ENCODE data around the gene TMED10.

The TMED10 gene

DNA sequence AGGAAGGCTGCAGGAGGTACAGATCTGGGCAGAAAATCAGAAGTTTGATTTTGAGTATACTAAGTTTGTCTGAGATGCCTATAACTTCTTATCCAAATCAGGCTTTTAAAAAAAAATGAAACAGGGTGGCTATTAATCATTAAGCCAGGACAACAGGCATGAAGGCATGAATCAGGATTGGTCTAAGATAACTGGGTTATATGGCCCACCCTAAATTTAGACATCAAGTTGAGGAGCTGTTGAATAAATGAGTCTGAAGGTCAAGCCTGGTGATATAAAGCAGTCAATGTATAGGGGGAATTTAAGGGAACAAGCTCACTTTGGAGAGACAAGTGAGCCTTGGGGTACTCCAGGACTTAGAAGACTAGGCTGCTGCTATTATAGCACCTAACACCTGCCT lies 78.2 kb downstream of the TMED10 start:
- peaks cover 11% of the 10 kb centered on the region for H3K36me3 Mint-ChIP-seq

DNA sequence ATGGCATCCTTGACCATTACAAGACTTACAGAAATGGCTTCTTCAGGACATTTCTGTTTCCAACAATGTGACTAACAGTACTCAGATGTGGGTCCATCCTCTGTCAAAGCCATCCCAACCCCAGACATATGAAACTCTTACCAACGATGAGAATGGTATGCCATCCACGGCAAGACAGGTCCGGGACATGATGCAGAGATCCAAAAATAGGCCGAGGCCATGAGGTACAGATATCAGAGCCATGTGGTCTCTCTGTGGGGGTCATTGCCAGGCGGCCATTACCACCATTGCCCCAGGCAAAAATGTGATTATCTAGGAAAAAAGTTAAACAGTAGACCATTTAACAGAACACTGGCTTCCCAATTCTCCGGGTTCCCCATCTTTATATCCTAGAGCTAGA lies 79.5 kb downstream of the TMED10 start:
- H3K27ac Mint-ChIP-seq: no peak overlapping the region
- H3K36me3 Mint-ChIP-seq: peaks cover 8% of the 10 kb centered on the region
- H3K9me3 Mint-ChIP-seq: no peaks in the 10 kb centered on the region
- no peak overlapping the region for H3K4me3 Mint-ChIP-seq
- peaks cover 11% of the 10 kb centered on the region for H3K4me1 Mint-ChIP-seq
- H3K27me3 Mint-ChIP-seq: no peaks in the 10 kb centered on the region

More for the DNA sequence above, 78.2 kb downstream of the TMED10 start:
- Mint-ChIP-seq H3K4me1 (peaks cover 11% of the 10 kb centered on the region), H3K4me3 (no peak overlapping the region), H3K9me3 (no peaks in the 10 kb centered on the region), H3K27me3 (no peaks in the 10 kb centered on the region), H3K27ac (no peak overlapping the region)

GRCh38 chr14:75095690-75096089 lies 80.7 kb downstream of the TMED10 start:
- Mint-ChIP-seq H3K4me1 (peaks cover 11% of the 10 kb centered on the region), H3K36me3 (peaks cover 8% of the 10 kb centered on the region), H3K27ac (no peak overlapping the region), H3K9me3 (no peaks in the 10 kb centered on the region), H3K27me3 (no peaks in the 10 kb centered on the region), H3K4me3 (no peak overlapping the region)

DNA sequence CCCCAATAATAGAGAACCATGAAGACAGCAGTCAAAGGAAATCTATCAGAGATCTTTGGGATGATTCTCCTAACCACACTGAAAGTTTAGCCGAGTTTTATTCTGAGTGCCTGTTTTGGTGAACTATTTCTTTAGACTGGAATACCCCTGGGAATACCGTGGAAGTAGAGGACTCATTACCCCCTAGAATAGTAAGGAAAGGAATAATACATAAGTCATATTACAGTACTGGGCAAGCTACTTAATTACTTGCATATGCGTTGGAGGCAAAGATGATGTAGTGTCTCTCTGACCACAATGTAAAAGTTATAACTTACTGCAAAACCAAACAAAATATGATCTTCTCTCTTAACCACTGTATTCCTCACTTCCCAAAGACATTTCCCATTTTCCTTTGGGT lies 81.5 kb downstream of the TMED10 start:
- H3K27me3 Mint-ChIP-seq: no peaks in the 10 kb centered on the region
- H3K4me1 Mint-ChIP-seq: peaks cover 11% of the 10 kb centered on the region
- H3K9me3 Mint-ChIP-seq: no peaks in the 10 kb centered on the region
- peaks cover 8% of the 10 kb centered on the region for H3K36me3 Mint-ChIP-seq
- H3K4me3 Mint-ChIP-seq: no peak overlapping the region
- H3K27ac Mint-ChIP-seq: no peak overlapping the region

- Mint-ChIP-seq H3K9me3 (no peaks in the 10 kb centered on the region), H3K27me3 (no peaks in the 10 kb centered on the region), H3K36me3 (peaks cover 4% of the 10 kb centered on the region), H3K4me3 (no peak overlapping the region), H3K27ac (no peak overlapping the region), H3K4me1 (peaks cover under 1% of the 10 kb centered on the region)
Observed at GRCh38 chr14:75092698-75093097, 83.7 kb downstream of the TMED10 start.

DNA sequence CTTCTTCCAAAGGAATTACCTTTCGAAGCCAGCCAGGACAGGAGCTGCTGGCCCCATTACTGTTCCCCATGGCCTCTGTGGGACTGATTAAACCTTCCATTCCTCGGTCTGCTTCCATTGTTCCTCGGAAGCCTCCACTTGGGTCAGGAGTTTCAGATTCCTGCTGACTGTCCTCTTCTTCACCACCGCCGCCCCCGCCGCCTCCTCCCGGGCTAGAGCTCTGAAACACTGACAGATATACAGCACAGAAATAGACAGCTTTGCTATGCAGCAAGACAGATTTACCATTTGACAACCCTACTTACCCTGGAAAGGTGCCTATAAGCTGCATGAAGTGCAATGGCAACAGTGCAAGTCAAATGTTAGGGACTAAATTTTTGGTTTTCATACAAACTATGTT lies 85.2 kb downstream of the TMED10 start:
- no peaks in the 10 kb centered on the region for H3K27me3 Mint-ChIP-seq
- peaks cover 4% of the 10 kb centered on the region for H3K36me3 Mint-ChIP-seq
- H3K4me1 Mint-ChIP-seq: no peaks in the 10 kb centered on the region
- no peak overlapping the region for H3K27ac Mint-ChIP-seq
- no peak overlapping the region for H3K4me3 Mint-ChIP-seq
- H3K9me3 Mint-ChIP-seq: no peaks in the 10 kb centered on the region

DNA sequence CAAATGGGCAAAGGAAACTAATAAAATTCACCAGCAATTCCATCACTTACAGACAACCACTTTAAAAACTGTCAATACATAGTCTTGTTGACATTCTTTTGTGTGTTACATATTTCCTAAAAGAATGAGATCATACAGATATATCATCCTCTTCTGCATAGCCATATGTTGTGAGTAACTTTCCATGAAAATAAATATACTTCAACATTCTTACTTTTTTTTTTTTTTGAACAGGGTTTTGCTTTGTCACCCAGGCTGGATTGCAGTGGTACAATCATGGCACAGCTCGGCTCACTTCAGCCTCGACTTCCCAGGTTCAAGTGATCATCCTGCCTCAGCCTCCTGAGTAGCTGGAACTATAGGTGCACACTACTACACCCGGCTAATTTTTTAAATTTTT lies 86.1 kb downstream of the TMED10 start:
- Mint-ChIP-seq H3K4me1 (no peaks in the 10 kb centered on the region), H3K9me3 (no peaks in the 10 kb centered on the region), H3K27me3 (no peaks in the 10 kb centered on the region), H3K36me3 (peaks cover 5% of the 10 kb centered on the region), H3K4me3 (no peak overlapping the region), H3K27ac (no peak overlapping the region)

GRCh38 chr14:75088566-75089373 lies 87.6 kb downstream of the TMED10 start:
- Mint-ChIP-seq H3K27ac (no peak overlapping the region), H3K4me3 (no peak overlapping the region), H3K36me3 (peaks cover 4% of the 10 kb centered on the region), H3K9me3 (no peaks in the 10 kb centered on the region), H3K27me3 (no peaks in the 10 kb centered on the region), H3K4me1 (no peaks in the 10 kb centered on the region)

DNA sequence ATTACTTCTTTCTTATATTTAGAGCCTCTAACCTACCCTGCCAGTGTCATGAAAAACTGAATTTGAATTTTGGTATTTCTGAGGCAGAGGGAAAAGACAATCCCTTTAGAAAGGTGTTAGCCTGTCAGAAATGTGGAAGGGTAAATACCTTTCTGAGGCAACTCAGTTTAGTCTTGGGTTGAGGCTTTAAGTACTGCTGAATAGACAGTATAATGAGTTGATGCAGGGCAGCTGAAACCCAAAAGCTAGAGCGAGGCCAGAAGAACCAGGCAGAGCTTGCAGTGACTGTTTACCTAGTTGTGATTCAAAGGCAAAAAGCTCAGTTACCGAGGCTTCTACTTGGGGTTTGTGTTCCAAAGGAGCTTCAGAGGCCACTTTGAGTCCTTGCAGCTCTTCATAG lies 88.3 kb downstream of the TMED10 start:
- no peaks in the 10 kb centered on the region for H3K27me3 Mint-ChIP-seq
- no peaks in the 10 kb centered on the region for H3K9me3 Mint-ChIP-seq
- no peaks in the 10 kb centered on the region for H3K4me1 Mint-ChIP-seq
- H3K36me3 Mint-ChIP-seq: peaks cover 4% of the 10 kb centered on the region
- no peak overlapping the region for H3K27ac Mint-ChIP-seq
- no peak overlapping the region for H3K4me3 Mint-ChIP-seq

DNA sequence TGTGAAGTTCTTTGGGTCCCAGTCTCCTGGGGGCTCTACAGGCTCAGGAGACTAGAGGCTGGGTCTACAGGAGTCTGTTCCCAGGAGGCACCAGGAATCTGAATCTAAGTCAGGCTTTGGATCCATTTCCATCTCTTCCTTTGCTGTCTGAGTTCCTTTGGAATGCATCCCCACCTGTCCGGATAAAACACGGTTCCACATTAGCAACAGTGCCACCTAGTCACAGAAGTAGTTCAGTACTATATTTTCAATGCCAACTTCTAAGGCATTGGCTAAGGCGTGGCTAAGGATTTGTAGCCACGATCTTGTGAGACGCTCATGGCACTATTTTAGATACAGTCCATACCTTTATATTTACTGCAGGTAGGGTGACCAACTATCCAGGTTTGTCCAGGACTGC lies 91.9 kb downstream of the TMED10 start:
- H3K4me1 Mint-ChIP-seq: no peaks in the 10 kb centered on the region
- no peaks in the 10 kb centered on the region for H3K9me3 Mint-ChIP-seq
- H3K27me3 Mint-ChIP-seq: no peaks in the 10 kb centered on the region
- no peak overlapping the region for H3K4me3 Mint-ChIP-seq
- H3K36me3 Mint-ChIP-seq: peaks cover 6% of the 10 kb centered on the region
- H3K27ac Mint-ChIP-seq: no peak overlapping the region

DNA sequence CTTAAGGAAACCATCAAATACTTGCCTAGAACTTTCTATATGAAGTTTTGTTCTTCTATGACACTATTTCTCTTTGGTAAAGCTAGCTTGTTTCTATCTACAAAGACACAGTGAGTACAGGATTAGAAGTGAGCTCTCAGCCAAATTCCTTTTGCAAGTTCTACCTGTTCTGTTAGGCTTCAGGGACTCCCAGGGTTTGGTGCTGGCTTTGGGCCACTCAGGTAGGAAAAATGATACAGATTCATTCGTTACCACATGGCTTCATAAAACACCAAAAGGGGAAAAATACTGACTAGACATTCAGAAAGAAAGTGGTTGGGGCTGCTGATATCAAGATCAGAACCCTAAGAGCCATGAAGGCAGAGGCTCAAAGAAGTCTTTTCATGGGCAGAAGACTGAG lies 93.1 kb downstream of the TMED10 start:
- no peak overlapping the region for H3K27ac Mint-ChIP-seq

GRCh38 chr14:75081660-75082229 lies 94.7 kb downstream of the TMED10 start:
- H3K4me1 Mint-ChIP-seq: no peaks in the 10 kb centered on the region
- H3K36me3 Mint-ChIP-seq: peaks cover 4% of the 10 kb centered on the region
- no peaks in the 10 kb centered on the region for H3K27me3 Mint-ChIP-seq
- no peak overlapping the region for H3K27ac Mint-ChIP-seq
- no peak overlapping the region for H3K4me3 Mint-ChIP-seq
- H3K9me3 Mint-ChIP-seq: no peaks in the 10 kb centered on the region

More for the DNA sequence above, 93.1 kb downstream of the TMED10 start:
- Mint-ChIP-seq H3K9me3 (no peaks in the 10 kb centered on the region), H3K4me3 (no peak overlapping the region), H3K27me3 (no peaks in the 10 kb centered on the region), H3K4me1 (no peaks in the 10 kb centered on the region), H3K36me3 (peaks cover 6% of the 10 kb centered on the region)
